MM.1S (cell line): Measurements from ENCODE around the gene PARD3.

Source experiments
- EZH2 ChIP-seq: fragments of 300-600 bp; sonication (generic); optimal IDR thresholded peaks from 2 replicates; pipeline ENCODE3; 2017; ENCODE audit warnings: low read depth, mild to moderate bottlenecking, antibody characterized with exemption, low read length, mixed read lengths
- TF ChIP-seq, protein P1 (sequence below): fragments of 300-600 bp; sonication (generic); IDR thresholded peaks from 2 replicates; pipeline ENCODE4 v1.5.1; 2016; ENCODE audit warnings: antibody characterized with exemption, low read length, mixed read lengths

DNA sequence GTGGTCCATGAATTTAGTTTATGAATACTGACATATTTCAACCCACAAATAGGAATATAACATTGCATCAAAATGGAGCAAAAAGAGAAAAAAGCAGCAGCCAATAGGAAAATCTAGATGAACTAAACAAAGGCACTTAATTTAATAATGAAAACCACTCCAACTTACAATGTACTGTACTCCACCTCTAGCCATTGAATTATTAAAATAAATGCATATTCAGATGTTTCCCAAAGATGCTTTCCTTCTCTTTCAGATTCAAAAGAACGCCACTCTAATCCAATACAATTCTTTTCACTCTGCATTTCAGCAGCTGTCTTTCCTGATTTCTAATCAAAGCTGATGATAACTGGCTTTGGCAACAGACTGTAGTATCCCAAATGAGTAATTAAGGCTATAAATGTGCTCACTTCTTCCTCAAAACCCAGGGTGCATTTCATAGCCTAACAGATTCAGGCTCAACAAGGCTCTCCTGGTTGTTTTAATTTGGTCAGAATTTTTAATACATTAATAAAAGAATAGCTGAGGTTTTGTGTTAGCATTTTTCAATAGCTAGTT, 577.1 kb downstream of the PARD3 start:
- TF ChIP-seq, protein P1, sequence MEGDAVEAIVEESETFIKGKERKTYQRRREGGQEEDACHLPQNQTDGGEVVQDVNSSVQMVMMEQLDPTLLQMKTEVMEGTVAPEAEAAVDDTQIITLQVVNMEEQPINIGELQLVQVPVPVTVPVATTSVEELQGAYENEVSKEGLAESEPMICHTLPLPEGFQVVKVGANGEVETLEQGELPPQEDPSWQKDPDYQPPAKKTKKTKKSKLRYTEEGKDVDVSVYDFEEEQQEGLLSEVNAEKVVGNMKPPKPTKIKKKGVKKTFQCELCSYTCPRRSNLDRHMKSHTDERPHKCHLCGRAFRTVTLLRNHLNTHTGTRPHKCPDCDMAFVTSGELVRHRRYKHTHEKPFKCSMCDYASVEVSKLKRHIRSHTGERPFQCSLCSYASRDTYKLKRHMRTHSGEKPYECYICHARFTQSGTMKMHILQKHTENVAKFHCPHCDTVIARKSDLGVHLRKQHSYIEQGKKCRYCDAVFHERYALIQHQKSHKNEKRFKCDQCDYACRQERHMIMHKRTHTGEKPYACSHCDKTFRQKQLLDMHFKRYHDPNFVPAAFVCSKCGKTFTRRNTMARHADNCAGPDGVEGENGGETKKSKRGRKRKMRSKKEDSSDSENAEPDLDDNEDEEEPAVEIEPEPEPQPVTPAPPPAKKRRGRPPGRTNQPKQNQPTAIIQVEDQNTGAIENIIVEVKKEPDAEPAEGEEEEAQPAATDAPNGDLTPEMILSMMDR = no peak
- TF ChIP-seq EZH2 = no peak
